GM18508 (cell line): ENCODE data around the gene CTNS.
"Not testable (repeated sequence)": the region's sequence is repeated elsewhere in the genome, so short reads cannot be mapped to it uniquely, and the experiment has no call there.

Experiments used
- ATAC-seq: cut with Tn5 transposase; IDR thresholded peaks from one replicate; pipeline ENCODE4 v1.9.1; 2021; ENCODE audit warnings: moderate number of reproducible peaks; ENCODE audit not compliant: insufficient read depth, unreplicated experiment

The CTNS gene

DNA sequence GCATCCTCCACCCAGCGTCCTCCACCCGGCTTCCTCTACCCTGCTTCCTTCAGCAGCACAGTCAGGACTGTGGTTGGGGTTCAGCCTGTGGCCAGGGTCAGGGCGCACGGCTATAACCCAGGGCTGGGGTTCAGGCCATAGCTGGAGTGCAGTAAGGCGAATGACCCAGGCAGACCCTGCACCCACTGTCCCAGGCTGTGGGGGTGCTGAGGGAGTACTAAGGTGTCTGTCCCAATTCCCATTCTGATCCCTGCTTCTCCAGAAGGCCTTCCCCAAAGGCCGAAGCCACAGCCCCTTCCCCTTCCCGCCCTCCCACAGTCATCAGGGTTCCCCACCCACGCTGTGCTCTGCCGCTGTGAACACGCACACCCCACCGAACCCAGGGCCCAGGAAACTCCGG, 44.5 kb downstream of the CTNS start:
- ATAC-seq, result no peak

DNA sequence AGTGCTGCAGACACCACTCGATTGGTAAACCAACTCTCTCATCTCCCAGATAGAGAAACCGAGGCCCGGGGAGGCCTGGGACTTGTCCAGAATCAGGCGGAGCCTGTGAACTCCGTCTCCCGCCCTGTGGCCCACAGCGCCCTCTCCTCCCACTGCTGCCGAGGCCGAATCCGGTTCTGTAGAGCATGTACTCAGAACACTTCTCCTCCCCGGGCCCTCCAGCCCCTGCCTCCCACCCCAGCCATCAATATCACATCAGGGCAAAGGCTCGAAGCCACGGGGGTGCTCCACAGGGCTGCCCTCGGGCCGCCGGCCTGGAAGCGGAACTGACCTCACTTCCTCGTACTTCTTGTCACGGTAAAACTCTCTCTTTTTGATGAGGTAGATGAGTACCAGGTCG, 45.0 kb downstream of the CTNS start:
- ATAC-seq, result no peak

DNA sequence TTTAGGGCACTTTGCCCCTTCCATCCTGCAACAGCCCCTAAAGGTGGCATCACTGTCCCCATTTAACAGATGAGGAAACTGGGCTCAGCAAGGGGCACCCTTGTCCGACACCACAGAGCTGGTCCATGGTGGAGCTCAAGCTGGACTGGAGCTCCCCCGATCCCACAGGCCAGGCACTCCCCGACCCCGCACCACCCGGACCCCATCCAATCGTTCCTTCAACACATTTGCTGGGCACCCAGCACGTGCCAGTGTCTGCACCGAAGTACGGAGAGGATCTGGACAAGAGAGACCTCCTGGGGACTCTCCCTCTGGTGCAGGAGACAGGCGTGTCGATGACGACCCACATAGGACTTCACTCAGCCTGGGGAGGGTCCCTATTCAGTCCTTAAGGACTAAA, 45.5 kb downstream of the CTNS start:
- no peak for ATAC-seq

DNA sequence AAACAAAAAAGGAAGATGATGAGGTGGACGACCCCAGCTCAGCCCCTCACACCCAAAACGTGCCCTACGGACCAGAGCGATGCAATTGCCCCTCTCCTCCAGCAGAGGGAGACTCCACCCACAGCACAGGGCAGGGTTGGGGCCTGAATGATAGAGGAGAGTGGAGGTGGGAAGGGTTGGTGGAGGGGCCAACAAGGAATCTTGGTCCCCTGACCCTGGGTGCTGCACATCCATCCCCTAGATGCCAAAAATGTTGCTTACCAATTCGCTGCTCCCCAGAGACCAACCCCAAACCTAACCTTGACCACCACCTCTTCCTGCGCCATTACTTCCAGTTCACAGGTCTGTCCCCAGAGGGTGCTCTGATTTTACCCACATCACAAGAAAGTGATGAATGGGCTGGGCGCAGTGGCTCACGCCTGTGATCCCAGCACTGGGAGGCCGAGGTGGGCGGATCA, 46.5 kb downstream of the CTNS start:
- no peak for ATAC-seq

DNA sequence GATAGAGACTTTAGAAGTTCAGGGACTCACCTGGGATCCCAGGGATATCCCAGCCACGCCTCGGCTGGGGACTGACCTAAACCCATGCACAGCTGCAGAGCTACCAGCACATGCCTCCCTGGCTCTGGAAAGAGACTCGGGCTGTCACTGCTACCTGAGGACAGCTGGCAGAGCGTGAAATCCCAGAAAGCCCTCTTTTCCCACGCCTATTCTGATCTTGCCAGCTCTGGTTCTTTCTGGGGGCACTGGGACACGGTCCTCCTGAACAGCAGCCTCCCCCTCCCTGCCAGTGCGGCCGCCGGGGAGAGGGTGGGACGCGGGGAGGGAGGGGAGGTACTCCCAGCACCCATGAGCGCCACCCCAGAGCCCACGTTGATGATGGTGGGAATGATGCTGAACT, 48.6 kb downstream of the CTNS start:
- no peak for ATAC-seq

DNA sequence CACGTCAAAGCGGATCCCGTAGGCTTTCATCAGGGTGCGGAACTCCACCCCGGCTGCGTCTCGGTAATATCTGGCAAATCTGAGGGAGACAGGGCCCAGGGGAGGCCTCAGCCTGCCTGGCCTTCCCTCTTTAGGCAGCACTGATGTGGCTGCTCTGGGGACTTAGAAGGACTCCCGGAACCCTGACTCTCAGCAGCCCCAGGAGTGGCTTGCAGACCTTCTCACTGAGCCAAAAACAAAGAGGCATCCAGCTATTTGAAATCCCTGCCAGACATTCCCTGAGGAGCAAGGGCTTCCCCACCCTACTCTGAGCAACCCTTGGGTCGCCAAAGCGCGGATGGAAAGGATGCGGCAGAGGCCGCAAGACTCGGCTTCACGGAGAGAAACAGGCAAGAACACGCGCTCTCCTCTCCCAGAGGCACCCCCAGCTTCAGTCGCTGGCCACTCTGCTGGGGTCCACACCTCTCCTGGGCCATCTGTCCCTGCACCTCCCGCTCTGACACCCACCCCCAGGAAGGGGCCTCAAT, 51.5 kb downstream of the CTNS start:
- ATAC-seq, result no peak

DNA sequence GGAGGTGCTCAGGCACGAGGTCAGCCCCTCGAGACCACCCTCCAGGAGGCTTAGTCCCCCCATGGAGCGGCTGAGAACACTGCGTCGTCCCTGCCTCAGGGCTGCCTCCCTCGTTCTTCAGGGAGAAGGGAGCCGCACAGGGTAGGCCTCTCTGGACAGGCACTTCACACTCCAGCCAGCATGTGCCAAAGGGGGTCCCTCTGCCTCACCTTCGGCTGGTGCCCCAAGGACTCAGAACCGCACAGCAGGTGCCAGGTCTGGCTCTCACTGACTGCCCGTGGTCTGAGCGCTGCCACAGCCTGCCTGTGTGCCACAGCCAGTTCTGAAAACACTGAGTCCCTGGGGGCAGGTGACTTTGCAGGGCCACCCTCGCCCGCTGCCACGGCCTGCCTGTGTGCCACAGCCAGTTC, 52.3 kb downstream of the CTNS start:
- ATAC-seq, result no peak

DNA sequence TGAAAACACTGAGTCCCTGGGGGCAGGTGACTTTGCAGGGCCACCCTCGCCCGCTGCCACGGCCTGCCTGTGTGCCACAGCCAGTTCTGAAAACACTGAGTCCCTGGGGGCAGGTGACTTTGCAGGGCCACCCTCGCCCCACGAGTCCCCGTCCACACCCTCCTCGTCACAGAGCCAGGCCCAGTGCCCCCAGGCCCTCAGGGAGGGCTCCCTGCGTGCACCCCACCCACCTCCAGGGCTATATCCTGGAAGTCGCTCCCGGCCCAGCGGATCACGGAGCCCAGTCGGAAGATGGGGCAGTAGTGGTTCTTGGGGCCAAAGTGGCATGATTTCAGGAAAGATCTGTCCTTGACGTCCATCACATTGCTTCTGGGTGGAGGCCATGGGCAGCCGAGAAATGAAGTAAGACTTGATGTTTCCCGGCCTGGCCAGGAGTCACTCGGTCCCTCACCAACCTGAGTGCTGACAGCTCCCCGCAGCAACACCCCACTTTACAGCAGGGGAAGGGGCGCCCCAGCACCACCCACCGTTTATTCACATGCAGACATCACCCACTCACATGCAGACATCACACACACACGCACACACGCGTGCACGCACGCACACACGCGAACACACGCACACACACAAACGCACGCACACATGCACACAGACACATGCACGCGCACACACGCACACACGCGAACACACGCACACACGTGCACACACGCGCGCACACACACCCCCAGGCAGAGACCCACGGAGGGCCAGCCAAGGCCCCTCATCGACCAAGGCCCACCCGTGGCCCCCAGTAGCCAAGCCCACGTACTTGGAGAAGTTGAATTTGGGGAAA, 52.9 kb downstream of the CTNS start:
- no peak for ATAC-seq

DNA sequence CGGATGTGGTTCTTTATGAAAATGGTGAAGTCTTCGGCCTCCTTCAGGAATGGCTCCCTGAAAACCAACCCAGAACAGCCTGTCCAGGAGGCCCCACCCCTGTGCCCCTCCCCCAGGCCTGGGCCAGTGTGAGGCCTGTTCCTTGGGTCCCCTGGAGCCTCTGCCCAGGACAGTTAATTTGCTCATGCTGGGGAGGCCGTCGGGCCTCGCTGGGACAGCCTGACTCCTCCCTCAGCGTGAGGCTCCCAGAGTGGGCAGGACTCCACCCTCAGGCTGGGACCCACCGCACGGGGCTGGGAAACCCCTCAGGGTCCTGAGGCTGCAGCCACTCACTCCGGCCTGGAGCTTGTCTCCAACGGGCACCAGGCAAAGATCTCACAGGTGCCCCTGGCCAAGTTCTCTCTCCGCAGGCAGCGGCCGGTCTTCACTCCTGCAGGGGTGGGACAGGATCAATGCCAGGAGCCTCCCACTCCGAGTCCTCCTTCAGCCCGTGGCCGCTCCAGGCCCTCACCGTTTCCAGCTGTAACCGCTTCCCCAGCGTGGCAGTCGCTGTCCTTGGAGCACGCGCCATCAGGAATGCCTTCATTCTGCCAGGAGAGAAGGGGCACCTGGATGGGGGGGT, 53.6 kb downstream of the CTNS start:
- ATAC-seq, result no peak

DNA sequence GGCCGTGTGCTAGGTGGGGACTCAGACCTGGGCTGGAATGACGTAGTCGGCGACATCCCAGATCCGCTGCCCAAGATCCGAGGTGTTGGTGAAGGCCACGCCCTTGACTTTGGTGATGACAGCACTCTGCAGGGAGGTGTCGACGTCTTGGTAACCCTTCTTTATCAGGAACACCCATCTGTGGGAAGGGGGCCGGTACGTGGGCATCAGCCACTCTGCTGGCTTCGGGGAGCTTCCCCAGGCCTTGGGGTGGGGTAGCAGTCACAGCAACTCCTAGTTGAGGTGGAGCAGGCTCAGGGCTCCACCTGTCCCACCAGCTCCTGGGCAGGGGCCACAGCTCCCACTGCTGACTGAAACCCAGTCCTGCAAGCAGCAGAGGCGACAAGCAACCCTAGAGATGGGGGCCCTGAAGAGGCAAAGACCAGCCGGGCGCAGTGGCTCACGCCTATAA, 55.1 kb downstream of the CTNS start:
- ATAC-seq, result no peak

DNA sequence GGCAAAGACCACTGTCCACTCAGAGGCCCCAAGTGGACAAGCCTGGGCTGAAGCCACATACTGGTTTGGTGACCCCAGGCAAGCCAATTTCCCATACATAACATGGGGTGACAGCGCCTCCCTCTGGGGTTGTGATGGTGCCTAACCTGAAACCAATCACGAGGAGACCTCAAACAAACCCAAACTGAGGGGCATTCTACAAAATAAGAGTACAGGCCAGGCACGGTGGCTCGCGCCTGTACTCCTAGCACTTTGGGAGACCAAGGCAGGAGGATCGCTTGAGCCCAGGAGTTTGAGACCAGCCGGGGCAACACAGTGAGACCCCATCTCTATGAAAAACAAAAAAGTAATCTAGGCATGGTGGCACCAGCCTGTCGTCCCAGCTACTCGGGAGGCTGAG, 55.8 kb downstream of the CTNS start:
- no peak for ATAC-seq

DNA sequence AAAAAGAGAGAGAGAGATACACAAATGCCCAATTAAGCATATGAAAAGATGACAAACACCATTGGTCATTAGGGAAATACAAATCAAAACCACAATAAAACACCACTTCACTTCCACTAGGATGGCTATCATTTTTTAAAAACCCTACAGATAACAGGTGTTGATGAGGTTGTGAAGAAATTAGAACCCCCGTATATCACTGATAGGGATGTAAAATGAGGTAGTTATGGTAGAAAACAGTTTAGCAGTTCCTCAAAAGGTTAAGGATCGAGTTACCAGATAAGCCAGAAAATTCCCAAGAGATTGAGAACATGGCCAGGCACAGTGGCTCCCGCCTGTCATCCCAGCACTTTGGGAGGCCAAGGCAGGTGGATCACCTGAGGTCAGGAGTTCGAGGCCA, 56.6 kb downstream of the CTNS start:
- ATAC-seq, result no peak

DNA sequence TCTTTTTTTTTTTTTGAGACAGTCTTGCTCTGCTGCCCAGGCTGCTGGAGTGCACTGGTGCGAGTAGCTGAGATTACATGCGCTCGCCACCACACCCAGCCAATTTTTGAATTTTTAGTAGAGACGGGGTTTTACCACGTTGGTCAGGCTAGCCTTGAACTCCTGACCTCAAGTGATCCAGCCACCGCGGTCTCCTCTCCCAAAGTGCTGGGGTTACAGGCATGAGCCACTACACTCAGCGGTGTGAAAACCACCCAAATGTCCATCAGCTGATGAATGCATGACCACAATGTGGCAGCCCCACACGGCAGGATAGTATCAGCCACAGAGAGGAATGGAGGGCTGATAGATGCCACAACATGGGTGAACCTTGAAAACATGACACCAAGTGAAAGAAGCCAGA, 57.3 kb downstream of the CTNS start:
- no peak for ATAC-seq

DNA sequence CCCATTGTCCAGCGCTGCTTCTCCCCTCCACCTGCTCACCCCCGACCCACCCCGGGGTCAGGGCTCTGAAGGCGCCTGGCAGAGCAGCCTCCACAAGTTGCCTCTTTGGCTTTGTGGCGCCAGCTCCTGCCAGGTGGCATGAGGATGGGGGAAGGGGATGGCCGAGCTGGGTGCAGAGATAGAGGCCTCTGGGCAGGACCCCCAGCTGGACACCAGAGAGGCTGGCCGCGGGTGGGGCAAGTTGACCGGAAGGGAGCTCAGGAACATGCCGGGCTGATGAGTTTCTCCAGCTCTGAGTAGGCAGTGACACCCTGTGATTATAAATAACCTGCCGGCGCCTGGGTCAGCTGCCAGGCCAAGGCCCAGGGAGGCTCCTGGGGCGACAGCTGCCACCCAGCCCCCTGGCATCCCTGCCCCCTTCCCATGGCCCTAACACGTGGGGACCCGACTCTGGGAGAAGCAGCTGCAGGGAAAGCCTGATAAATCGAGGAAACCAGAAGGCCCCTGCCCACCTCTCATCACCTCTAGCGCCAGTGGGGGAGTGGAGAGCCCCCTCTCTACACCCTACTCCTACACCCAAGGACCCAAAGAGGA, 58.7 kb downstream of the CTNS start:
- ATAC-seq, result no peak

DNA sequence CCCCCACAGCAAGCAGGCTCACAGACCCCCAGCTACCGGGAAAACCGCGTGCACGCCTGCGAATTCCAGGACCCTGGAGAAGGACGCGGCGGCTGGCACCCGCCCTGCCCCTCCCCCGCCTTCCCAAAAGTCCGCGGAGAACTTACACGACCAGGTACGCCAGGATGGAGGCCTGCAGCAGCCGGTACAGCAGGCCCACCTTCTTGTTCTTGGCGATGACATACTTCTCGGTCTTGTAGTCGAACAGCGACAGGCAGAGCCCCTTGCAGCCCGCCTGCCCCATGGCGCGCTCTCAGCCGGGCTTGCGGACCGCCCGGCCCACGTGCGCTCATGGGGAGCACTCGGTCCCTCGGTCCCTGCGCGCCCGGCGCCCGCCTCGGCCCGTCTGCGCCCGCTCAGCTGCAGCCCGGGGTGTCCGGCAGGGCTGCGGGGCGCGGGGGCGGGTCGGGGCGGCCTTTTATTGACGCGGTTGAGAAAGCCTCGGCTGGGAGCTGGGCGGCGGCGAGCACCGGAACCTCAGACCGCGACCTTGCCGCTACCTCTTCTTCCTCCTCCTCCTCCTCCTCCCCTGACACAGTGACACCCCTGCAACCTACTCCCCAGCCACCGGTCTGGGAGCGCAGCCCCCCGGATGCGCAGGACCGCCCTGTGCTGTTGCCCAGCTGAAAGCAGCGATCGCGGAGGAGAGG, 59.3 kb downstream of the CTNS start, which contains the start of gene P2RX5:
Gene P2RX5, minus strand, starts transcription at position 433 of the 689 bp plus-strand sequence. Its CDS starts 150 bp downstream, at position 283.
- no peak for ATAC-seq

DNA sequence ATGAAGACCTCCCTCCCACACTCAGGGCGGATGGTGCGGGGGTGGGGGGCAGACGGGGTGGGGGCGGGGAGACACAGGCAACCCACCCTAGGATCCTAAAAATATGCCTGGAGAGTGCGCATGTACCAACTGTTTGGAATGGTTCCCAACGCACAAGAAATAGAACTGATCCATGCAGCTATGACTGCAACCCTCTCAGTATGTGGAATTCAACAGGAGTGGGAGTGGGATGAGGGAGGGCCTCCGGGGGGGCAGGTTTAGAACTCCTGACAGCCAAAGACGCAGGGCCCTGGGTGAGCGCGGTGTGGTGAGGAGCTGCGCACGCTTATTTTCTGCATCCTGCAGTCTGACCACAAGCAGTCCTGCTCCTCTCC, 60.5 kb downstream of the CTNS start:
- ATAC-seq, result no peak

DNA sequence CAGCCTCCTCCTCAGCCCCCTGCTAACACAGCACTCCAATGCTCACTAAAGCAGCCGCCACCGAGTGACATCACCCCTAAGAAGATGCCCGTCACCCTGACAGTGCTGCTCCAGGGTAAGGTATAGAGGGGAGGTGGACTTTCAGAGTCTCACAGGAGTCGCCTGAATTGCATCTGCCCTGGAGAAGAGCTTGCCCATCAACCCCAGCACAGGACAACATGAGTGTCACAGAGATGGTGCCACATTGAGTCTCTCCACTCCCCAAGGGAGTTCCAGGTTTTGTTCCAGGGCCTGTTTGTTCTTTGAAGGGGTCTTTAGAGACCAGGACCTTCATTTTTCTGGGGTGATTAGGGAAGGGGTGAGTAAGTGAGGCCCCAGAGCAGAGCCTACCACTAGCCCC, 61.6 kb downstream of the CTNS start:
- ATAC-seq, result no peak

DNA sequence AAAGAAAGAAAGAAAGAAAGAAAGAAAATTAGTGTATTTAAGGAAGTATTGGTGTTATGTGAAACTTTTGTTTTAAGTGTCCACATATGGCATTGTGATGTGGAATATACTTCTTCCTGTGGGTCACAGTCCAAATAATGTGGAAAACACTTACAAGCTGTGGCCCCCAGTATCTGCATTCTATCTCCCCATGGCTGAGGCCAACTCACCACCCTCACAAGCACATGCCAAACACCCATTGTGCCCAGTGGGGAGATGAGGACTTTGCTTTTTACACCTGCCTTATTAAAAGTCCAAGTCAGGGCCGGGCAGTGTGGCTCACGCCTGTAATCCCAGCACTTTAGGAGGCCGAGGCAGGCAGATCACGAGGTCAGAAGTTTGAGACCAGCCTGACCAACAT, 63.4 kb downstream of the CTNS start:
- ATAC-seq, result no peak

DNA sequence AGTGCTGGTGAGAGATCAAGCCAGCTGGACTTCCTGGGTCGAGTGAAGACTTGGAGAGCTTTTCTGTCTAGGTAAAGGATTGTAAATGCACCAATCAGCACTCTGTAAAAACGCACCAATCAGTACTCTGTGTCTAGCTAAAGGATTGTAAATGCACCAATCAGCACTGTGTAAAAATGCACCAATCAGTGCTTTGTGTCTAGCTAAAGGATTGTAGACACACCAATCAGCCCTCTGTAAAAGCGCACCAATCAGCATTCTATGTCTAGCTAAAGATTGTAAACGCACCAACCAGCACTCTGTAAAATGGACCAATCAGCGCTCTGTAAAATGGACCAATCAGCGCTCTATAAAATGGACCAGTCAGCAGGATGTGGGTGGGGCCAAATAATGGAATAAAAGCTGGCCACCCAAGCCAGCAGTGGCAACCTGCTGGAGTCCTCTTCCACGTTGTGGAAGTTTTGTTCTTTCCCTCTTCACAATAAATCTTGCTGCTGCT, 65.5 kb downstream of the CTNS start:
- not testable (repeated sequence) for ATAC-seq

DNA sequence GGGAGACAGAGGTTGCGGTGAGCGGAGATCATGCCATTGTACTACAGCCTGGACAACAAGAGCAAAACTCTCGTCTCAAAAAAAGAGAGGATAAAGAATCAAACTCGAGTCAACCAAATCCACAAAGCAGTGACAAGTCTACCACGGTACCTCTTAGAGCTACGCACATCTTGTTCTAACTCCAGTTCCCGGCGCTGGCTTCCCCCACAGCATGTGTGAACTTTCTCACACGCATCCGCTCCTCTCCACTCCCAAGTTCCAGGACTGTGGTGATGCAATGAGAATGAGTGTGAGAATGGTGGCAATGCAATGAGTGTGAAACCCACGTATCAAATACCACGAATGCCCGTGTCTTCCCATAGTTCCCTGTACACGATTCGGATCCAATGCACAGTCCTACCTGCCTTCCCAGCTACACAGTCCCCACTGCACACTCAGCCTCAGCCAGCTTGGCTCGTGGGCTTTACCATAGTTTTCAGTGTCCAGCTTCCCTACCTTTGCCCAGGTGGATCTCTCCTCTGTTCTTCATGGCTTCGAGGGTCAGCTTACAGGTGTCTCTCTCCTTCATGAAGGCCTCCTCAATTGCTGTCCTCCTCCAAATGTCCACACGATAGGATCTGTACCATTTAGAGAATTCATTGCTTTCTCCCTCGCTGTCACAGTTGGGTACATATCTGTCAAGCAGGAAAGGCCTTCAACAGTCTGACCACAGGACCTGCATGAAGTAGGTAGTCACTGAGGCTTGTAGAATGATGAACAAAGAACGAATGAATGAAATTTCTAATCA, 68.6 kb downstream of the CTNS start:
- ATAC-seq, result no peak
